ENCODE results near the gene PITPNC1.
A peak's percentile ranks its signal among the peaks of the same experiment; 100 is the strongest.
"Not testable (repeated sequence)": the region's sequence is repeated elsewhere in the genome, so short reads cannot be mapped to it uniquely, and the experiment has no call there.

The PITPNC1 gene

DNA sequence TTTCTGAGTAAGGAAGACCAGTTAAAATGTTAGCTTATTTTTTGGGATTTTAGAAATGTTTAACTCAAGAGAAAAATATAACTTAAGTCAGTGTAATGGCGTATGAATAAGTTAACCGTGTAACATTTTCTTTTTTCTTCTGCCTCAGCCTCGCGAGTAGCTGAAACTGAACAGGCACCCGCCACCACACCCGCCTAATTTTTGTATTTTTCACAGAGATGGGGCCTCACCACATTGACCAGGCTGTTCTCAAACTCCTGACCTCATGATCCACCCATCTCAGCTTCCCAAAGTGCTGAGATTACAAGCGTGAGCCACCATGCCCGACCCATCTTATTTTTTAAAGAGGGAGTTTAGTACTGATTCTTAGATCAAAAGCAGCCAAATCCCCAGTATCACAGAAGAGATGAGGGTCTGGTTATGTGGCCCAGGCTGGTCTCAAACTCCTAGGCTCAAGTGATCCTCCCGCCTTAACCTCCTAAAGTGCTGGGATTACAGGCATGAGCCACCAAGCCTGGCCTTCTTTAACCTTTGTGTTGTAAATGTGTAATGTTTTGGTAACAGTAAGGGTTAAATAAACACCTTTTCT is 16.8 kb downstream of the PITPNC1 start:
- Histone ChIP-seq H3K36me3 (ENCODE audit: control insufficient read depth in 5 of 5, insufficient read depth in 5 of 5, low read length in 5 of 5) (peaks cover 0 to 2% (median 0%) of the 10 kb centered on the region in 5 donors), H3K4me1 (ENCODE audit: control insufficient read depth in 5 of 5, insufficient read depth in 5 of 5, low read length in 5 of 5) (peaks cover 0 to 14% (median 7%) of the 10 kb centered on the region in 5 donors), H3K9ac (ENCODE audit: low read length in 5 of 5) (no peak overlapping the region), H3K27ac (ENCODE audit: low read depth, low read length) (no peak overlapping the region), H3K27me3 (ENCODE audit: control insufficient read depth in 5 of 5, insufficient read depth in 4 of 5, low read length in 5 of 5) (no peaks in the 10 kb centered on the region), H3K4me3 (ENCODE audit: low read depth in 1 of 5, low read length in 5 of 5) (no peak overlapping the region), H3K9me3 (ENCODE audit: control insufficient read depth in 5 of 5, low read length in 5 of 5) (no peaks in the 10 kb centered on the region)

DNA sequence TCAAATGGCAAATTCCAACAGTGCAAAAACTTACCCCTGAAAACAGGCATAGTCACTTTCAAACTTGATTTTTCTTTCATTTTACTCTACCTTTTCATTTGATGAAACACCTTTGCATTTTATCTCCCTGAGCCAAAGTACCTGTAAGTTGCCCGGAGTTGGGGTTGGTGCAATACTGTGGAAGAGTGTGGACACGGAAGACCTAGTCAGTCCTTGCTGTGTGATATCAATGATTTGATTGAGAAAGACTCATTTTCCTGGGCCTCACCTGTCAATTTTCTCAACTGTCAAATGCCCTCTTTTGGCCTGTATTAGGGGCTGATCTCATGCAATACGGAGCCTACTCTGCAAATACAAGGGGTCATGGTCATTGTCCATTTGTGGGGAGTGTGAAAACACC is 22.6 kb downstream of the PITPNC1 start:
- no peak overlapping the region for H3K9ac ChIP-seq (ENCODE audit: low read length in 5 of 5)
- no peak overlapping the region for H3K4me3 ChIP-seq (ENCODE audit: low read depth in 1 of 5, low read length in 5 of 5)
- H3K27me3 ChIP-seq (ENCODE audit: control insufficient read depth in 5 of 5, insufficient read depth in 4 of 5, low read length in 5 of 5), result no peaks in the 10 kb centered on the region
- peaks cover 0 to 27% (median 20%) of the 10 kb centered on the region in 5 donors for H3K4me1 ChIP-seq (ENCODE audit: control insufficient read depth in 5 of 5, insufficient read depth in 5 of 5, low read length in 5 of 5)
- no peaks in the 10 kb centered on the region for H3K36me3 ChIP-seq (ENCODE audit: control insufficient read depth in 5 of 5, insufficient read depth in 5 of 5, low read length in 5 of 5)
- no peaks in the 10 kb centered on the region for H3K9me3 ChIP-seq (ENCODE audit: control insufficient read depth in 5 of 5, low read length in 5 of 5)
- H3K27ac ChIP-seq (ENCODE audit: low read depth, low read length), result no peak overlapping the region

DNA sequence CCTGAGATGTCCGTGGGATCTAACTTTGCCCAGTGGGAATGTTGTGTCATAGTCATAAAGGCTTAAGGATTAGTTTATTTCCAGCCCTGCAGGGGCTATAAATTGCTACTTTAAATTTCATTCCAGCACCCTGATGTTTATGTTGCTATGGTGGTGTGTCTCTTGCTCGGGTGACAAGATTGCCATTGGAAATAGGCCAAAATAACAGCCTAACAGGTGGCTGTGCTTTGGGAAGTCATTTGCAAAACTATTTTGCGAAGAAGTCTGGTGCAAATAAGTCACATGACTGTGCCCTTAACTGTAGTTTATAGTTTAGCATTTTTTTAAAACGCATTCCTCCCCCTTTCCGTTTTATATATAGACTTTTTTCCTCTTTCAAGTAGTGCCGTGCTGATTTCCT is 23.1 kb downstream of the PITPNC1 start:
- H3K9me3 ChIP-seq (ENCODE audit: control insufficient read depth in 5 of 5, low read length in 5 of 5), result no peaks in the 10 kb centered on the region
- H3K4me3 ChIP-seq (ENCODE audit: low read depth in 1 of 5, low read length in 5 of 5), result no peak overlapping the region
- no peak overlapping the region for H3K9ac ChIP-seq (ENCODE audit: low read length in 5 of 5)
- no peak overlapping the region for H3K27ac ChIP-seq (ENCODE audit: low read depth, low read length)
- no peaks in the 10 kb centered on the region for H3K36me3 ChIP-seq (ENCODE audit: control insufficient read depth in 5 of 5, insufficient read depth in 5 of 5, low read length in 5 of 5)
- H3K27me3 ChIP-seq (ENCODE audit: control insufficient read depth in 5 of 5, insufficient read depth in 4 of 5, low read length in 5 of 5), result no peaks in the 10 kb centered on the region
- peaks cover 0 to 27% (median 20%) of the 10 kb centered on the region in 5 donors for H3K4me1 ChIP-seq (ENCODE audit: control insufficient read depth in 5 of 5, insufficient read depth in 5 of 5, low read length in 5 of 5)

DNA sequence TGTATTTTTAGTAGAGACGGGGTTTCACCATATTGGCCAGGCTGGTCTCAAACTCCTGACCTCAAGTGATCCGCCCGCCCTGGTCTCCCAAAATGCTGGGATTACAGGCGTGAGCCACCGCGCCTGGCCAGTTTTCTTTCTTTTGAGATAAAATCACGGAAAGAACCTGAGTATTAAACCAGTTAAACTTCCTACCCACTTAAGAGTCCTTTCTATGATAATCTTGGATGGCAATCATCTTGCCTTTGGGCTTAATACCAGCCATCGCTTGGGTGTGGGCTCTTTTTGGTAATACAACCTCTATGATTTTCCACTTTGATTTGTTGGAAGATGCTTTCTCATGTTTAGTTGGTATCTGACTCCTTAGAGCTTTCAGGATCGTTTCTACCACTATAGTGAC is 24.0 kb downstream of the PITPNC1 start:
- Histone ChIP-seq H3K27me3 (ENCODE audit: control insufficient read depth in 5 of 5, insufficient read depth in 4 of 5, low read length in 5 of 5) (no peaks in the 10 kb centered on the region), H3K4me1 (ENCODE audit: control insufficient read depth in 5 of 5, insufficient read depth in 5 of 5, low read length in 5 of 5) (peaks cover 0 to 27% (median 20%) of the 10 kb centered on the region in 5 donors), H3K4me3 (ENCODE audit: low read depth in 1 of 5, low read length in 5 of 5) (no peak overlapping the region), H3K9me3 (ENCODE audit: control insufficient read depth in 5 of 5, low read length in 5 of 5) (no peaks in the 10 kb centered on the region), H3K27ac (ENCODE audit: low read depth, low read length) (peak overlapping the region; percentile 44), H3K36me3 (ENCODE audit: control insufficient read depth in 5 of 5, insufficient read depth in 5 of 5, low read length in 5 of 5) (no peaks in the 10 kb centered on the region), H3K9ac (ENCODE audit: low read length in 5 of 5) (no peak overlapping the region)

DNA sequence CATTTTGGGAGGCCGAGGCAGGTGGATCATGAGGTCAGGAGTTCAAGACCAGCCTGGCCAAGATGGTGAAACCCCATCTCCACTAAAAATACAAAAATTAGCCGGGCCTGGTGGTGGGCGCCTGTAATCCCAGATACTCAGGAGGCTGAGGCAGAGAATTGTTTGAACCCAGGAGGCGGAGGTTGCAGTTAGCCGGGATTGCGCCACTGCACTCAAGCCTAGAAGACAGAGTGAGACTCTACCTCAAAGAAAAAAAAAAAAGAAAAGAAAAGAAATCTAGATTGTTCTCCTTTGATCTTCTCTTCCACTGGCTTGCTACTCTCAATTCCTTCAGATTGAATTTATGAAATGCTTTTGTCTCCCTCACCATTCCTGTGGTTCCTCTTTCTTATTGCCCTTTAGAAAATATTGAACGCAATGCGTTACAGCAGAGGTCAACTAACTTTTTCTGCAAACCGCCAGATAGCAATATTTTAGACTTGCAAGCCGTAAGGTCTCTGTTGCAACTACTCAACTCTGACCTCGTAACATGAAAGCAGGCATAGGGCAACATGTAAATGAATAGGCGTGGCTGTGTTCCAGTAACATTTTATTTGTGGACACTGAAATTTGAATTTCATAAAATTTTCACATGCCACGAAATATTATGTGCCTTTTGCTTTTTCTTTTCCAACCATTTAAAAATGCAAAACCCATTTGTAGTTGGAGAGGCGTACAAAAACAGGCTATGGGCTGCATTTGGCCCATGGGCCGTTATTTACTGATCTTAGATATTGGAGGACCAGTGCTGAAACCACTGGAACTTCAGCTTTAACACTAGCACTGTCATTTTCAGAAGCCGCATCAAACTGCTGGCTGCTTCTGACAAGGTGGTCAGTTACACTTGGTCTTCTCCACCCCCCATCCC is 24.8 kb downstream of the PITPNC1 start:
- Histone ChIP-seq H3K9me3 (ENCODE audit: control insufficient read depth in 5 of 5, low read length in 5 of 5) (no peaks in the 10 kb centered on the region), H3K9ac (ENCODE audit: low read length in 5 of 5) (no peak overlapping the region), H3K36me3 (ENCODE audit: control insufficient read depth in 5 of 5, insufficient read depth in 5 of 5, low read length in 5 of 5) (no peaks in the 10 kb centered on the region), H3K27me3 (ENCODE audit: control insufficient read depth in 5 of 5, insufficient read depth in 4 of 5, low read length in 5 of 5) (no peaks in the 10 kb centered on the region), H3K27ac (ENCODE audit: low read depth, low read length) (peak overlapping the region; percentile 44), H3K4me3 (ENCODE audit: low read depth in 1 of 5, low read length in 5 of 5) (peak overlapping the region in 2 of 5 donors; percentile 14 to 35), H3K4me1 (ENCODE audit: control insufficient read depth in 5 of 5, insufficient read depth in 5 of 5, low read length in 5 of 5) (peaks cover 0 to 27% (median 20%) of the 10 kb centered on the region in 5 donors)

DNA sequence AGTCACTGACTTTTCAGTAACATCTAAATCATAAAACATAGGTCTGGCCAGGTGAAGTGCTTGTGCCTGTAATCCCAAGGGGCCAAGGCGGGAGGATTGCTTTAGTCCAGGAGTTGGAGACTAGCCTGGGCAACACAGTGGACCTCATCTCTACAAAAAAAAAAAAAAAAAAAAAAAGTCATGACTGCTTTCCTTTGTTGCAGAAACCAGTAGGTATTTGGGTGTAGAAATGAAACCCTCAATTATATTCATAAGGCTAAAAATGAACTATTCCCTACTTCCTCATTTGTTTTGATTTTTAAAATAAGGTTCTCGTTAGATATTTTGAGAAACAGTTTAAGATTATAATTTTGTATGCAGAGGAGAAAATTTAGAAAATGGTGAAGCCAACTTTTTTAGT is 26.0 kb downstream of the PITPNC1 start:
- H3K4me1 ChIP-seq (ENCODE audit: control insufficient read depth in 5 of 5, insufficient read depth in 5 of 5, low read length in 5 of 5), result peaks cover 0 to 27% (median 20%) of the 10 kb centered on the region in 5 donors
- no peaks in the 10 kb centered on the region for H3K27me3 ChIP-seq (ENCODE audit: control insufficient read depth in 5 of 5, insufficient read depth in 4 of 5, low read length in 5 of 5)
- H3K9ac ChIP-seq (ENCODE audit: low read length in 5 of 5), result no peak overlapping the region
- H3K4me3 ChIP-seq (ENCODE audit: low read depth in 1 of 5, low read length in 5 of 5), result no peak overlapping the region
- H3K36me3 ChIP-seq (ENCODE audit: control insufficient read depth in 5 of 5, insufficient read depth in 5 of 5, low read length in 5 of 5), result no peaks in the 10 kb centered on the region
- H3K9me3 ChIP-seq (ENCODE audit: control insufficient read depth in 5 of 5, low read length in 5 of 5), result no peaks in the 10 kb centered on the region
- peak overlapping the region; percentile 44 for H3K27ac ChIP-seq (ENCODE audit: low read depth, low read length)

DNA sequence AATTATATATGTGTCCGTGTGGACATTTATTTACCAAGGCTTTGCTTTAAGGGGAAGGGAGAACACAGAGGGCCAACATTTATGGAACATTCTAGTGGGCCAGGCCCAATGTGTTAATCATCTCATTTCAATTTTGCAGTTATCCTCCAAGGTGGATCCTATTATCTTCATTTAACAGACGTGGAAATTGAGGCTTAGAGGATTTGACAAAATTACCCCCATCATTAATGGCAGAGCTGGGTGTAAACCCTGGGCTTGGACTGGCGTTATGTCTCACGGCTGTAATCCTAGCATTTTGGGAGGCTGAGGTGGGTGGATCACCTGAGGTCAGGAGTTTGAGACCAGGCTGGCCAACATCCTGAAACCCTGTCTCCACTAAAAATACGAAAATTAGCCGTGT is 26.4 kb downstream of the PITPNC1 start:
- H3K4me1 ChIP-seq (ENCODE audit: control insufficient read depth in 5 of 5, insufficient read depth in 5 of 5, low read length in 5 of 5), result peaks cover 0 to 27% (median 20%) of the 10 kb centered on the region in 5 donors
- no peak overlapping the region for H3K4me3 ChIP-seq (ENCODE audit: low read depth in 1 of 5, low read length in 5 of 5)

DNA sequence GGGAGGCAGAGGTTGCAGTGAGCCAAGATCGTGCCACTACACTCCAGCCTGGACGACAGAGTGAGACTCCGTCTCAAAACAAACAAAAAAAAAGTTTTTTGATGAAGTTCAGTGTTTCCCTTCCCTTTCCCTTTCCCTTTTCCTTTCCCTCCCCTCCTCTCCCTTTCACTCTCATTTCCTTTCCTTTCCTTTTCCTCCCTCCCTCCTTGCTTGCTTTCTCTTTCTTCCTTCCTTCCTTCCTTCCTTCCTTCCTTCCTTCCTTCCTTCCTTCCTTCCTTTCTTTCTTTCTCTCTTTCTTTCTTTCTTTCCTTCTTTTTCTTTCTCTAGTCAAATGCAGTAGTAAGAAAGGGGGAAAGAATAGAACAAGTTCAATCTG is 31.4 kb downstream of the PITPNC1 start:
- H3K4me1 ChIP-seq (ENCODE audit: control insufficient read depth in 5 of 5, insufficient read depth in 5 of 5, low read length in 5 of 5); H3K27ac ChIP-seq (ENCODE audit: low read depth, low read length); H3K9ac ChIP-seq (ENCODE audit: low read length in 5 of 5); H3K4me3 ChIP-seq (ENCODE audit: low read depth in 1 of 5, low read length in 5 of 5); H3K9me3 ChIP-seq (ENCODE audit: control insufficient read depth in 5 of 5, low read length in 5 of 5); H3K36me3 ChIP-seq (ENCODE audit: control insufficient read depth in 5 of 5, insufficient read depth in 5 of 5, low read length in 5 of 5); H3K27me3 ChIP-seq (ENCODE audit: control insufficient read depth in 5 of 5, insufficient read depth in 4 of 5, low read length in 5 of 5): not testable (repeated sequence)

More for the DNA sequence above, 26.4 kb downstream of the PITPNC1 start:
- no peak overlapping the region for H3K27ac ChIP-seq (ENCODE audit: low read depth, low read length)
- no peaks in the 10 kb centered on the region for H3K9me3 ChIP-seq (ENCODE audit: control insufficient read depth in 5 of 5, low read length in 5 of 5)
- H3K36me3 ChIP-seq (ENCODE audit: control insufficient read depth in 5 of 5, insufficient read depth in 5 of 5, low read length in 5 of 5), result no peaks in the 10 kb centered on the region
- H3K27me3 ChIP-seq (ENCODE audit: control insufficient read depth in 5 of 5, insufficient read depth in 4 of 5, low read length in 5 of 5), result no peaks in the 10 kb centered on the region
- no peak overlapping the region for H3K9ac ChIP-seq (ENCODE audit: low read length in 5 of 5)

DNA sequence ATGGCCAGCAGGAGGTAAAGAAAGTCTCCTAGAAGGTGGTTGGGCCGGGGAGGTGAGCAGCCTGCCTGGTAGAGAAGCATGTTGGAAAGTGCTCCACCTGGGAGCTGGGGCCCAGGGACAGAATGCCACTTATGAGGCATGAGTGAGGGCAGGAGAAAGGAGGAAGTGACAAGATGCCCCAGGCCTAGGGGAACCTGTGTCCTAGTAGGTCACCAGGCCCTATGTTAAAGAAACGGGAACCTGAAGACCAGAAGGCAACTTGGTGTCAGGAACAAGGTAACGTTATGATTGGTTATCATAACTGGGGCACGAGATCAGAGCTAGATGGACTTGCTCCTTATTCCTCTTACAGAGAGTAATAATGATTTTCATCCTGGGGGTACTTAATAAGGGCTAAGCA is 34.3 kb downstream of the PITPNC1 start:
- H3K27ac ChIP-seq (ENCODE audit: low read depth, low read length), result no peak overlapping the region
- no peaks in the 10 kb centered on the region for H3K27me3 ChIP-seq (ENCODE audit: control insufficient read depth in 5 of 5, insufficient read depth in 4 of 5, low read length in 5 of 5)
- H3K36me3 ChIP-seq (ENCODE audit: control insufficient read depth in 5 of 5, insufficient read depth in 5 of 5, low read length in 5 of 5), result no peaks in the 10 kb centered on the region

DNA sequence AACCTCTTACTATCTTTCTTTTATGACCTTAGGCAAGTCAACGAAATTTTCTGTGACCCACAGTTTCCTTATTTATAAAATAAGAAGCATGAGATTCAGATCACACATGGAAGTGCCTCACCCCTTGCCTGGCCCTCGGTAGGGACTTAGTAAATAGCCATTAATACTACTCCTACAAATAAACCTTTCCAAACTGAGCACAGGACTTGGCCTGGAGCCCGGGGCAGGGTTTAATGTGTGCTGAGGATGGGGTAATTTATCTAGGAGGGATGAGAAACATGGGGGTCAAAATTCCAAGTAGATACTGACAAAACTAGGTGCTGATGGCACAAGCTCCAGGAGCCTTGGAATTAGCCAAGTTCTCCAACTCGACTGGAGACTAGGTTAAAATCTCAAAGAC is 35.0 kb downstream of the PITPNC1 start:
- H3K9me3 ChIP-seq (ENCODE audit: control insufficient read depth in 5 of 5, low read length in 5 of 5), result no peaks in the 10 kb centered on the region

More for the DNA sequence above, 34.3 kb downstream of the PITPNC1 start:
- H3K9me3 ChIP-seq (ENCODE audit: control insufficient read depth in 5 of 5, low read length in 5 of 5), result no peaks in the 10 kb centered on the region
- no peak overlapping the region for H3K9ac ChIP-seq (ENCODE audit: low read length in 5 of 5)
- no peak overlapping the region for H3K4me3 ChIP-seq (ENCODE audit: low read depth in 1 of 5, low read length in 5 of 5)
- H3K4me1 ChIP-seq (ENCODE audit: control insufficient read depth in 5 of 5, insufficient read depth in 5 of 5, low read length in 5 of 5), result peaks cover 0 to 3% (median 0%) of the 10 kb centered on the region in 5 donors

More for the DNA sequence above, 35.0 kb downstream of the PITPNC1 start:
- peaks cover 0 to 3% (median 0%) of the 10 kb centered on the region in 5 donors for H3K4me1 ChIP-seq (ENCODE audit: control insufficient read depth in 5 of 5, insufficient read depth in 5 of 5, low read length in 5 of 5)
- no peak overlapping the region for H3K4me3 ChIP-seq (ENCODE audit: low read depth in 1 of 5, low read length in 5 of 5)
- no peaks in the 10 kb centered on the region for H3K36me3 ChIP-seq (ENCODE audit: control insufficient read depth in 5 of 5, insufficient read depth in 5 of 5, low read length in 5 of 5)
- H3K9ac ChIP-seq (ENCODE audit: low read length in 5 of 5), result no peak overlapping the region
- H3K27me3 ChIP-seq (ENCODE audit: control insufficient read depth in 5 of 5, insufficient read depth in 4 of 5, low read length in 5 of 5), result no peaks in the 10 kb centered on the region
- H3K27ac ChIP-seq (ENCODE audit: low read depth, low read length), result no peak overlapping the region

Data from subcutaneous abdominal adipose tissue (tissue), 5 donors.